Endodermal cell (in vitro differentiated cells): Measurements from ENCODE around the gene CXCR1. TPM values are rescaled to one million over a fixed set of nuclear protein-coding genes. Genes with fewer than 3 reads are reported as not detected.

Experiments used
- DNase-seq: peaks from one replicate; pipeline ENCODE4 v3.0.0-alpha.2; 2017
- H3K27ac ChIP-seq: 2 replicates; pipeline ENCODE4 v1.5.1; 2013; ENCODE audit warnings: mild to moderate bottlenecking, low read depth, low read length, moderate library complexity
- H3K27me3 ChIP-seq: 2 replicates; pipeline ENCODE4 v1.6.1; 2013; ENCODE audit warnings: mild to moderate bottlenecking, low read length, moderate library complexity; ENCODE audit not compliant: insufficient read depth, control insufficient read depth, poor library complexity, severe bottlenecking
- H3K36me3 ChIP-seq: 2 replicates; pipeline ENCODE4 v1.7.0; 2013; ENCODE audit warnings: mild to moderate bottlenecking, low read length, moderate library complexity; ENCODE audit not compliant: control insufficient read depth, insufficient read depth
- H3K4me1 ChIP-seq: one replicate; pipeline ENCODE4 v1.7.0; 2013; ENCODE audit warnings: low read length; ENCODE audit not compliant: control insufficient read depth, insufficient read depth
- H3K4me3 ChIP-seq: 2 replicates; pipeline ENCODE4 v1.5.1; 2013; ENCODE audit warnings: mild to moderate bottlenecking, low read length, moderate library complexity
- H3K9ac ChIP-seq: 2 replicates; pipeline ENCODE4 v1.6.1; 2013; ENCODE audit warnings: mild to moderate bottlenecking, low read length, moderate library complexity; ENCODE audit not compliant: poor library complexity, severe bottlenecking; ENCODE audit errors: extremely low read depth
- H3K9me3 ChIP-seq: 2 replicates; pipeline ENCODE4 v1.6.1; 2013; ENCODE audit warnings: mild to moderate bottlenecking, low read length, moderate library complexity; ENCODE audit not compliant: control insufficient read depth
- H3K27ac Mint-ChIP-seq: 2 replicates; pipeline ENCODE4 v1.8.0; 2020; ENCODE audit warnings: mixed read lengths
- H3K27me3 Mint-ChIP-seq: 2 replicates; pipeline ENCODE4 v1.8.0; 2021; ENCODE audit warnings: mild to moderate bottlenecking, mixed read lengths; ENCODE audit not compliant: insufficient read depth
- H3K36me3 Mint-ChIP-seq: 2 replicates; pipeline ENCODE4 v1.8.0; 2020; ENCODE audit warnings: low read depth, mixed read lengths
- H3K4me1 Mint-ChIP-seq: 2 replicates; pipeline ENCODE4 v1.8.0; 2020; ENCODE audit warnings: mixed read lengths
- H3K4me3 Mint-ChIP-seq: 2 replicates; pipeline ENCODE4 v1.8.0; 2020; ENCODE audit warnings: mild to moderate bottlenecking, moderate library complexity, mixed read lengths
- H3K9me3 Mint-ChIP-seq: 2 replicates; pipeline ENCODE4 v1.8.0; 2020; ENCODE audit warnings: mild to moderate bottlenecking, mixed read lengths
- CTCF ChIP-seq: fragments of 200-600 bp; sonication (generic); conservative IDR thresholded peaks from 2 replicates; pipeline ENCODE4 v1.5.0; 2021; ENCODE audit warnings: antibody characterized with exemption, mild to moderate bottlenecking
- WGBS, 2 experiments: methylation state at CpG; one replicate each; pipeline versions ENCODE4 v1.1.5 to v1.1.7; 2013; ENCODE audit warnings: missing lambda C conversion rate in 2 of 2, mixed read lengths in 1 of 2; ENCODE audit not compliant: insufficient coverage in 1 of 2, insufficient read length in 1 of 2; 5-methylcytosine and 5-hydroxymethylcytosine counted together
- total RNA-seq, 2 donors: library from RNA; stranded (reverse); fragmentation: NEBNext Ultra II Directional in 1 of 2; extraction: Animal tissue kit (Norgen Biotek cat#: 25700) in 1 of 2; gene quantifications; 2 replicates in 1 of 2; 3 replicates in 1 of 2; pipeline ENCODE4 v1.2.1, GENCODE V29; 2021

The CXCR1 gene
- total RNA-seq, 2 donors from 2014 or later, result not detected

- H3K27me3 ChIP-seq, result no peaks in the 10 kb centered on the region
- no peaks in the 10 kb centered on the region for H3K36me3 ChIP-seq
- no peak overlapping the region for H3K9ac ChIP-seq
- Mint-ChIP-seq H3K27me3 (peaks cover 22% of the 10 kb centered on the region), H3K4me3 (no peak overlapping the region), H3K9me3 (no peaks in the 10 kb centered on the region), H3K4me1 (no peaks in the 10 kb centered on the region), H3K27ac (no peak overlapping the region), H3K36me3 (no peaks in the 10 kb centered on the region)
- no peak overlapping the region for H3K4me3 ChIP-seq
- H3K27ac ChIP-seq, result no peak overlapping the region
- WGBS, 2 experiments, result 87 to 100% methylated on average over 1 of the region's 1 CpG
- H3K4me1 ChIP-seq, result no peaks in the 10 kb centered on the region
- TF ChIP-seq CTCF, result no peak
- DNase-seq, result no peak
- no peaks in the 10 kb centered on the region for H3K9me3 ChIP-seq
These were observed 14.0 kb downstream of the CXCR1 start for GRCh38 chr2:218152777-218153176.

- H3K9me3 ChIP-seq, result no peaks in the 10 kb centered on the region
- H3K27me3 ChIP-seq, result no peaks in the 10 kb centered on the region
- no peak overlapping the region for H3K27ac ChIP-seq
- DNase-seq, result no peak
- no peak overlapping the region for H3K4me3 ChIP-seq
- 91 to 99% methylated on average over 6 to 8 of the region's 8 CpGs for WGBS, 2 experiments
- H3K36me3 Mint-ChIP-seq, result no peaks in the 10 kb centered on the region
- no peaks in the 10 kb centered on the region for H3K9me3 Mint-ChIP-seq
- H3K27ac Mint-ChIP-seq, result no peak overlapping the region
- no peak for TF ChIP-seq CTCF
- H3K4me1 ChIP-seq, result no peaks in the 10 kb centered on the region
- no peak overlapping the region for H3K4me3 Mint-ChIP-seq
- H3K27me3 Mint-ChIP-seq, result peaks cover 22% of the 10 kb centered on the region
- no peaks in the 10 kb centered on the region for H3K36me3 ChIP-seq
- no peak overlapping the region for H3K9ac ChIP-seq
- H3K4me1 Mint-ChIP-seq, result no peaks in the 10 kb centered on the region
These were observed 14.6 kb downstream of the CXCR1 start for GRCh38 chr2:218152172-218152571.

- Mint-ChIP-seq H3K36me3 (no peaks in the 10 kb centered on the region), H3K27ac (no peak overlapping the region), H3K27me3 (peaks cover 22% of the 10 kb centered on the region), H3K9me3 (peaks cover 9% of the 10 kb centered on the region), H3K4me3 (no peak overlapping the region), H3K4me1 (no peaks in the 10 kb centered on the region)
- no peak for DNase-seq
- Histone ChIP-seq H3K9ac (no peak overlapping the region), H3K4me3 (no peak overlapping the region), H3K27me3 (no peaks in the 10 kb centered on the region), H3K27ac (no peak overlapping the region), H3K9me3 (peaks cover 8% of the 10 kb centered on the region), H3K36me3 (no peaks in the 10 kb centered on the region), H3K4me1 (no peaks in the 10 kb centered on the region)
- TF ChIP-seq CTCF, result no peak
- 84 to 97% methylated on average over 3 to 5 of the region's 5 CpGs for WGBS, 2 experiments
These were observed 16.8 kb downstream of the CXCR1 start for GRCh38 chr2:218149848-218150440.
